GM12878 (cell line): Measurements from ENCODE around the gene DCAF17.

Source experiments
- TARDBP ChIP-seq: IDR thresholded peaks from 2 replicates; pipeline ENCODE4 v1.6.1; 2016; ENCODE audit warnings: borderline replicate concordance
- TF ChIP-seq, protein P1 (sequence below): fragments of 450-650 bp; IDR thresholded peaks from 2 replicates; pipeline ENCODE4 v1.6.1; 2016; ENCODE audit warnings: mild to moderate bottlenecking

DNA sequence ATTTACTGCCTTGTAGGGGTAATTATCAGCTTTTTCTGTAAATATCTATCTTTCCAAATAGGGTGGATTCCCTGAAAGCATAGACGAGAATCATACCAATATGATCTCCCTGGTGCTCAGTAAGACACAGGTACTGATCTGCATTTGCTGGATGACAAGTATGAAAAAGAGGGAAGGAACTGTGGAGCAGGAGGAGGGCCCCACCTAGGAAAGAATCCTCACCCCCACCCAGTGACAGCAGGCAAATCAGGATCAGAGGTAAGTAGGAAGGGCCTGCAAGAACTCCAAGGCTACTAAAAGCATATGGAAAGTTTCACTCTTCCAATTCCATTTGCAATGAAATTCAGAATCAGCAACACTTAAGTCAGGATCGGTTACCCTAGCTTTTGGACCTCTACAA lies 42.5 kb upstream of the DCAF17 start:
- TF ChIP-seq TARDBP, result no peak
- TF ChIP-seq, protein P1, sequence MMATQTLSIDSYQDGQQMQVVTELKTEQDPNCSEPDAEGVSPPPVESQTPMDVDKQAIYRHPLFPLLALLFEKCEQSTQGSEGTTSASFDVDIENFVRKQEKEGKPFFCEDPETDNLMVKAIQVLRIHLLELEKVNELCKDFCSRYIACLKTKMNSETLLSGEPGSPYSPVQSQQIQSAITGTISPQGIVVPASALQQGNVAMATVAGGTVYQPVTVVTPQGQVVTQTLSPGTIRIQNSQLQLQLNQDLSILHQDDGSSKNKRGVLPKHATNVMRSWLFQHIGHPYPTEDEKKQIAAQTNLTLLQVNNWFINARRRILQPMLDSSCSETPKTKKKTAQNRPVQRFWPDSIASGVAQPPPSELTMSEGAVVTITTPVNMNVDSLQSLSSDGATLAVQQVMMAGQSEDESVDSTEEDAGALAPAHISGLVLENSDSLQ, result no peak
